Smooth muscle cell (in vitro differentiated cells): Measurements from ENCODE around the gene SULT1A3. TPM values are rescaled to one million over a fixed set of nuclear protein-coding genes. Genes with fewer than 3 reads are reported as not detected.
"Not testable (repeated sequence)": the region's sequence is repeated elsewhere in the genome, so short reads cannot be mapped to it uniquely, and the experiment has no call there.

Experiments used
- DNase-seq: peaks from one replicate; lab custom pipeline; 2025; ENCODE audit not compliant: unreplicated experiment; lab: John Stamatoyannopoulos, UW
- H2AFZ ChIP-seq: fragments of 200-600 bp; sonication (generic); 2 replicates; pipeline ENCODE4 v1.6.0; 2016; ENCODE audit warnings: antibody characterized with exemption, low read depth, mild to moderate bottlenecking
- H3F3A ChIP-seq: fragments of 200-600 bp; sonication (generic); 2 replicates; pipeline ENCODE4 v1.6.0; 2017; ENCODE audit warnings: antibody characterized with exemption, low read depth
- H3K27ac ChIP-seq: fragments of 200-600 bp; sonication (generic); 2 replicates; pipeline ENCODE4 v1.5.1; 2016; ENCODE audit warnings: low read depth, mild to moderate bottlenecking
- H3K27me3 ChIP-seq: fragments of 200-600 bp; sonication (generic); 2 replicates; pipeline ENCODE4 v1.6.1; 2016; ENCODE audit warnings: low read depth, mild to moderate bottlenecking
- H3K36me3 ChIP-seq: fragments of 200-600 bp; sonication (generic); 2 replicates; pipeline ENCODE4 v1.5.1; 2016; ENCODE audit warnings: low read depth
- H3K4me1 ChIP-seq: fragments of 200-600 bp; sonication (generic); 2 replicates; pipeline ENCODE4 v1.5.1; 2016; ENCODE audit warnings: low read depth
- H3K4me2 ChIP-seq: fragments of 200-600 bp; sonication (generic); 2 replicates; pipeline ENCODE4 v1.6.0; 2016; ENCODE audit warnings: mild to moderate bottlenecking
- H3K4me3 ChIP-seq: fragments of 200-600 bp; sonication (generic); 2 replicates; pipeline ENCODE4 v1.5.1; 2016; ENCODE audit warnings: mild to moderate bottlenecking
- H3K79me2 ChIP-seq: fragments of 200-600 bp; sonication (generic); 2 replicates; pipeline ENCODE4 v1.6.0; 2016; ENCODE audit warnings: low read depth, mild to moderate bottlenecking
- H3K9ac ChIP-seq: fragments of 200-600 bp; sonication (generic); 2 replicates; pipeline ENCODE4 v1.6.0; 2016; ENCODE audit warnings: low read depth
- H3K9me3 ChIP-seq: fragments of 200-600 bp; sonication (generic); replicated peaks from 2 replicates; pipeline ENCODE4 v1.5.1; 2016; ENCODE audit warnings: low read depth
- H4K20me1 ChIP-seq: fragments of 200-600 bp; sonication (generic); 2 replicates; pipeline ENCODE4 v1.6.0; 2016; ENCODE audit warnings: low read depth
- WGBS: methylation state at CpG from one replicate; pipeline ENCODE4 v1.1.7; 2016; ENCODE audit warnings: low lambda C conversion rate; 5-methylcytosine and 5-hydroxymethylcytosine counted together
- polyA plus RNA-seq: library from polyadenylated mRNA; unstranded; fragments of >200 nt; fragmentation: Nextera tagmentation; extraction: Ambion mirVana; gene quantifications from 2 replicates; pipeline ENCODE4 v1.2.1, GENCODE V29; 2016
- small RNA-seq: library from RNA; depleted of rRNA; stranded (forward); fragments of <200 nt; gene quantifications from one replicate; pipeline ENCODE3, GENCODE V24; 2014
- total RNA-seq: library from RNA; depleted of rRNA; stranded (reverse); fragments of >200 nt; gene quantifications from 2 replicates; pipeline ENCODE4 v1.2.3, GENCODE V29; 2014

Gene SULT1A3
- total and polyA plus RNA-seq, 2 experiments from 2014 or later, result 5.8 to 8.2 TPM

- WGBS, result 95% methylated on average over 5 of the region's 5 CpGs
- not testable (repeated sequence) for H3K4me1 ChIP-seq, DNase-seq
These were observed 18.0 kb downstream of the SULT1A3 start for GRCh38 chr16:30217082-30217481.

DNA sequence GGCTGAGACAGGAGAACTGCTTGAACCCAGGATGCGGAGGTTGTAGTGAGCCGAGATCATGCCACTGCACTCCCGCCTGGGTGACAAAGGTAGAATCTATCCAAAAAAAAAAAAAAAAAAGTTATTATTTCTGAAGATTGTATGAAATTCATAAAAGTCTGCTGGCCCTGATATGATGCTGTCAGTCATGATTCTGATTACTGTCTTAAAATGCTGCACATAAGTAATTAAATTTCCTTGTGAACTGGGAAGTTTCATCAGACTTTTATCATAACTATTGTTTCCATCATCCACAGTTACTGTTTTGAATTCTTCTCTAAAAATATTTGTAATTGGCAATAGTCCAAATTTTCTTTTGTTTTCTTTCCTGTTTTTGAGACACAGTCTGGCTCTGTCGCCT lies 49.3 kb downstream of the SULT1A3 start, which contains the start of gene NPIPB13:
NPIPB13 (minus strand) TSS at position 101 of the 400 bp plus-strand sequence. CDS start 2,906 bp downstream, outside the sequence.
- DNase-seq, H3K9ac ChIP-seq, H4K20me1 ChIP-seq, H3K4me1 ChIP-seq, H3K4me3 ChIP-seq, H3K27ac ChIP-seq, H3K9me3 ChIP-seq, H3K36me3 ChIP-seq, H3K27me3 ChIP-seq, H3F3A ChIP-seq, H3K4me2 ChIP-seq, H2AFZ ChIP-seq, H3K79me2 ChIP-seq: not testable (repeated sequence)
- WGBS, result no CpG with 5 or more reads among the region's 4 CpGs

More at GRCh38 chr16:30217082-30217481, 18.0 kb downstream of the SULT1A3 start:
- H3F3A ChIP-seq, H3K27ac ChIP-seq, H3K4me3 ChIP-seq, H3K79me2 ChIP-seq, H3K9ac ChIP-seq, H3K4me2 ChIP-seq, H2AFZ ChIP-seq, H4K20me1 ChIP-seq, H3K36me3 ChIP-seq, H3K9me3 ChIP-seq, H3K27me3 ChIP-seq: not testable (repeated sequence)

Small RNAs within 50 kb of the gene (small RNA-seq; reads per million reads assigned to genes)
- not detected for gene AC106782.4

Other genes starting within 250 kb of the SULT1A3 start
- 99.2 and 107 TPM in 2 replicates for gene TMEM219, start 237.2 kb upstream of the SULT1A3 start, total RNA-seq
- gene TMEM219, start 237.2 kb upstream of the SULT1A3 start, polyA plus RNA-seq, result 176 and 186 TPM in 2 replicates
- 26.2 and 26.8 TPM in 2 replicates for gene TAOK2, start 225.4 kb upstream of the SULT1A3 start, total RNA-seq
- 26.0 TPM in 2 replicates for gene TAOK2, start 225.4 kb upstream of the SULT1A3 start, polyA plus RNA-seq
- 11.3 and 17.0 TPM in 2 replicates for gene HIRIP3, start 203.6 kb upstream of the SULT1A3 start, total RNA-seq
- gene HIRIP3, start 203.6 kb upstream of the SULT1A3 start, polyA plus RNA-seq, result 13.2 and 13.9 TPM in 2 replicates
- gene INO80E, start 203.0 kb upstream of the SULT1A3 start, total RNA-seq, result 92.2 and 181 TPM in 2 replicates
- 17.7 and 19.3 TPM in 2 replicates for gene INO80E, start 203.0 kb upstream of the SULT1A3 start, polyA plus RNA-seq
- 0.09 TPM in 1 of 2 replicates, not detected in the other for gene DOC2A, start 188.2 kb upstream of the SULT1A3 start, total RNA-seq
- gene DOC2A, start 188.2 kb upstream of the SULT1A3 start, polyA plus RNA-seq, result not detected in 2 replicates
- not detected in 2 replicates for gene C16orf92, start 176.1 kb upstream of the SULT1A3 start, total RNA-seq
- not detected in 2 replicates for gene C16orf92, start 176.1 kb upstream of the SULT1A3 start, polyA plus RNA-seq
- gene TLCD3B, start 168.0 kb upstream of the SULT1A3 start, total RNA-seq, result 0.45 TPM in 1 of 2 replicates, not detected in the other
- 0.48 and 1.3 TPM in 2 replicates for gene TLCD3B, start 168.0 kb upstream of the SULT1A3 start, polyA plus RNA-seq
- 1,112 and 1,146 TPM in 2 replicates for gene ALDOA, start 133.5 kb upstream of the SULT1A3 start, total RNA-seq
- gene ALDOA, start 133.5 kb upstream of the SULT1A3 start, polyA plus RNA-seq, result 2,844 and 2,856 TPM in 2 replicates
- 90.2 and 111 TPM in 2 replicates for gene PPP4C, start 123.3 kb upstream of the SULT1A3 start, total RNA-seq
- gene PPP4C, start 123.3 kb upstream of the SULT1A3 start, polyA plus RNA-seq, result 208 and 224 TPM in 2 replicates
- 0.13 and 2.0 TPM in 2 replicates for gene TBX6, start 107.3 kb upstream of the SULT1A3 start, total RNA-seq
- gene TBX6, start 107.3 kb upstream of the SULT1A3 start, polyA plus RNA-seq, result 0.50 and 1.6 TPM in 2 replicates
- gene YPEL3, start 103.0 kb upstream of the SULT1A3 start, total RNA-seq, result 32.3 and 37.5 TPM in 2 replicates
- gene YPEL3, start 103.0 kb upstream of the SULT1A3 start, polyA plus RNA-seq, result 65.9 and 81.1 TPM in 2 replicates
- gene GDPD3, start 85.7 kb upstream of the SULT1A3 start, total RNA-seq, result 0.85 TPM in 1 of 2 replicates, not detected in the other
- 13.4 and 17.1 TPM in 2 replicates for gene GDPD3, start 85.7 kb upstream of the SULT1A3 start, polyA plus RNA-seq
- gene MAPK3, start 76.0 kb upstream of the SULT1A3 start, total RNA-seq, result 34.4 and 60.3 TPM in 2 replicates
- gene MAPK3, start 76.0 kb upstream of the SULT1A3 start, polyA plus RNA-seq, result 20.3 and 22.3 TPM in 2 replicates
- 4.3 and 5.1 TPM in 2 replicates for gene CORO1A, start 15.7 kb upstream of the SULT1A3 start, total RNA-seq
- gene CORO1A, start 15.7 kb upstream of the SULT1A3 start, polyA plus RNA-seq, result 5.6 and 6.3 TPM in 2 replicates
- gene BOLA2B, start 5.6 kb upstream of the SULT1A3 start, total RNA-seq, result 229 and 338 TPM in 2 replicates
- 148 and 163 TPM in 2 replicates for gene BOLA2B, start 5.6 kb upstream of the SULT1A3 start, polyA plus RNA-seq
- 3.7 and 55.1 TPM in 2 replicates for gene SLX1A, start 5.4 kb upstream of the SULT1A3 start, total RNA-seq
- 90.0 and 95.5 TPM in 2 replicates for gene SLX1A, start 5.4 kb upstream of the SULT1A3 start, polyA plus RNA-seq
- gene NPIPB13, start 49.2 kb downstream of the SULT1A3 start, total RNA-seq, result 1.3 and 2.2 TPM in 2 replicates
- 1.8 and 7.0 TPM in 2 replicates for gene NPIPB13, start 49.2 kb downstream of the SULT1A3 start, polyA plus RNA-seq
- gene CD2BP2, start 156.1 kb downstream of the SULT1A3 start, total RNA-seq, result 30.3 and 33.3 TPM in 2 replicates
- 42.0 and 43.5 TPM in 2 replicates for gene CD2BP2, start 156.1 kb downstream of the SULT1A3 start, polyA plus RNA-seq
- gene TBC1D10B, start 171.2 kb downstream of the SULT1A3 start, total RNA-seq, result 12.7 and 17.7 TPM in 2 replicates
- gene TBC1D10B, start 171.2 kb downstream of the SULT1A3 start, polyA plus RNA-seq, result 37.1 and 37.4 TPM in 2 replicates
- not detected in 2 replicates for gene MYL11, start 175.5 kb downstream of the SULT1A3 start, total RNA-seq
- 3.6 and 8.2 TPM in 2 replicates for gene MYL11, start 175.5 kb downstream of the SULT1A3 start, polyA plus RNA-seq
- gene SEPTIN1, start 183.3 kb downstream of the SULT1A3 start, total RNA-seq, result 0.27 TPM in 1 of 2 replicates, not detected in the other
- gene SEPTIN1, start 183.3 kb downstream of the SULT1A3 start, polyA plus RNA-seq, result 2.8 and 3.7 TPM in 2 replicates
- 7.7 and 9.3 TPM in 2 replicates for gene ZNF48, start 196.2 kb downstream of the SULT1A3 start, total RNA-seq
- 8.0 and 10.3 TPM in 2 replicates for gene ZNF48, start 196.2 kb downstream of the SULT1A3 start, polyA plus RNA-seq
- 6.6 and 7.2 TPM in 2 replicates for gene ZNF771, start 208.4 kb downstream of the SULT1A3 start, total RNA-seq
- gene ZNF771, start 208.4 kb downstream of the SULT1A3 start, polyA plus RNA-seq, result 14.5 and 20.9 TPM in 2 replicates
- 18.4 and 18.6 TPM in 2 replicates for gene DCTPP1, start 230.8 kb downstream of the SULT1A3 start, total RNA-seq
- 34.8 and 37.8 TPM in 2 replicates for gene DCTPP1, start 230.8 kb downstream of the SULT1A3 start, polyA plus RNA-seq
- gene SEPHS2, start 246.6 kb downstream of the SULT1A3 start, total RNA-seq, result 9.2 and 12.1 TPM in 2 replicates
- 26.4 and 30.5 TPM in 2 replicates for gene SEPHS2, start 246.6 kb downstream of the SULT1A3 start, polyA plus RNA-seq